GM18951 (cell line): ENCODE data around the gene CD47.

Experiments used
- POLR2A ChIP-seq: IDR thresholded peaks from 4 replicates; pipeline ENCODE4 v1.6.1; 2011; ENCODE audit warnings: mild to moderate bottlenecking; ENCODE audit not compliant: insufficient read length, insufficient read depth; ENCODE audit errors: extremely low read depth
- in situ Hi-C: fragments of 300-500 bp; cut with MboI; formaldehyde crosslinking; loops from one replicate; pipeline ENCODE4 v1.12.0; 2022; ENCODE audit warnings: low sequenced_read_pairs, mixed read lengths, inconsistent platforms; ENCODE audit not compliant: unreplicated experiment

Gene CD47

GRCh38 chr3:108090701-108091497 lies at the start of gene CD47:
CD47 (minus strand) TSS chr3:108091031; CDS start chr3:108090908, 123 bp downstream.
- in situ Hi-C loops, result no loop called here
- TF ChIP-seq POLR2A, result peak; percentile 82

- TF ChIP-seq POLR2A, result no peak
- in situ Hi-C loops, result no loop called here
These were observed 46.6 kb upstream of the CD47 start for GRCh38 chr3:108137460-108137814.

GRCh38 chr3:108136561-108137459 lies 46.0 kb upstream of the CD47 start:
- in situ Hi-C loops, result no loop called here
- no peak for TF ChIP-seq POLR2A

- no peak for TF ChIP-seq POLR2A
- in situ Hi-C loops, result no loop called here
These were observed 43.7 kb upstream of the CD47 start for GRCh38 chr3:108134555-108134880.

- no peak for TF ChIP-seq POLR2A
- in situ Hi-C loops, result no loop called here
These were observed 43.2 kb upstream of the CD47 start for GRCh38 chr3:108133858-108134554.

GRCh38 chr3:108133048-108133369 lies 42.2 kb upstream of the CD47 start:
- TF ChIP-seq POLR2A, result no peak
- in situ Hi-C loops, result no loop called here

DNA sequence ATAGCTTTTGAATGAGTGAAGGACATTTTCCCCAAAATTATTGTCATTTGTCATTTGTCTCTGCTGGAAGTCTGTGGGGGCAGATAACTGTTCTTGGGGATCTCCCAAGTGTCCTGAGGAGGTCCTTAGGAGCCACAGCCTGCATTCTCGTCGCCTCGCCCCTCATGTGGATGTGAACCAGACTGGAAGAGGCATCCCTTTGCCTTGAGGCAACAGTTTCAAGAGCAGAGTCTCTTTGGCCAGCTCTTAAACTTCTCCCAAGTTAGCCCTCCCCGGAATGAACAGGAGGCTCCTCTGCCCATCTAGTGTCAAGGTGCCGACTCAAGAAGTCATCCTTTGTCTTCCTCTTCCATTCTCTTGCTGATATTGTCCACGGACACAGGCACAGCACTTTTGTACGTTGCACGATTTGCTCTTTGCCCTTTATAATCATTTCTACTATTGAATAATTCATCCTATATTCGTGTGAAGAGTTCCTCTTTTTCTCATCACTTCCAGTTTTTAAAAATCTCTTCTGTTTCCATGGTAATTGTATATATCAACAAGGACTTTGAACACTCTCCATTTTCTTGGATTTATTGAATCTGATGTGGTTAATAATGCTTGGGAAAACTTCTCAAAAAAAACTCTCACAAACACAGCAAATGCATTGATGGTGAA lies 40.8 kb upstream of the CD47 start:
- in situ Hi-C loops, result no loop called here
- TF ChIP-seq POLR2A, result no peak

DNA sequence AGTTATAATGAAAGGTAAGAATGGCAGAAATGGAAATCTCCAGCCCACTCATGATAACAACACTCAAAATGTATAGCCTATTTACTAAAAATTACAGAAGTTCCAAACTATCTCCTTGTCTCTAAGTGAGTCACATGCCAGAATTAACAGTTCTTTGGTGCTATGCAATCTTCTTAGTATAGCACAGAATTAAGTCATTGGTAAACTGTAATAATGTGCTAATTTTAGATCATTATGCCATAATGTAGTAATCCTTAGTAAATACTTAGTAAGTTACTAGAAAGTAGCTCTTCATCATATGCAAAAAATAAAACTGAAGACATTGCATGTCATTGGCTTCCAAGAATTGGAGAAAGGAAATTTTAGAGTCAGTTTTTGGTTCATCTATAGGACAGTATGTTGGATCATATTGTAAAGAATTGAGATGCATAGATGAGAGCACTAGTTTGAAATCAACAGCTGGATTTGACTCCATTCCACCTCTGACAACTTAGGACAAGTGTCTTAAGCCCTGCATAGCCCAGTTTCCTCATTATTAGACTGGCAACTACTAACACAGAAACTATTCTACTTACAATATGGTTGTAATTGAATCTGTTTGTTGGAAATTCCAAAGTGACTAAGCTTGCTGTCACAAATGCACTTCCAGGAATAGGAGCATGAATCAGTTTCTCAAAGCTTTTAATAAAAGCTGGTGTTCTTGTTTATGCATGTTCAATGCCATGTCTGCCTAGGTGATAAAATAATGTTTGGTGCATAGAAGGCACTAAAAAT lies 40.1 kb upstream of the CD47 start:
- no peak for TF ChIP-seq POLR2A
- in situ Hi-C loops, result no loop called here

DNA sequence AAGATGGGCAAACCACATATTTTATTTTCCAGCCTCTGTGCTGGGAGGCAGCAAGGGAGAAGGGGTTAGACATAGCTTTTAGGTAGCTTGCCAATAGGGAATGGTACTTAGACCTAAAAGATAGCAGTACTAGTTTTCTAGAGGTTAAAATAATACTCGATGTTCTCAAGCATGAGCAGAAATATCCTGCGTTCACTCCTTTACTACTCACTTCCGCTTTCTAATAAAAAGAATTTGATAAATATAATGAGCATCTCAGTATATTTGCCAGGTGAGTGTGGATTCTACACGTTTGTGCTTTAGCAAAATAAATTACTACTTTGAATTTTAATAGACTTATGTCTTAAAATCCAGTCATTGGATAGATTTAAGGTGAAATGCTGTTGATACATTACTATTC lies 39.4 kb upstream of the CD47 start:
- in situ Hi-C loops, result no loop called here
- no peak for TF ChIP-seq POLR2A

DNA sequence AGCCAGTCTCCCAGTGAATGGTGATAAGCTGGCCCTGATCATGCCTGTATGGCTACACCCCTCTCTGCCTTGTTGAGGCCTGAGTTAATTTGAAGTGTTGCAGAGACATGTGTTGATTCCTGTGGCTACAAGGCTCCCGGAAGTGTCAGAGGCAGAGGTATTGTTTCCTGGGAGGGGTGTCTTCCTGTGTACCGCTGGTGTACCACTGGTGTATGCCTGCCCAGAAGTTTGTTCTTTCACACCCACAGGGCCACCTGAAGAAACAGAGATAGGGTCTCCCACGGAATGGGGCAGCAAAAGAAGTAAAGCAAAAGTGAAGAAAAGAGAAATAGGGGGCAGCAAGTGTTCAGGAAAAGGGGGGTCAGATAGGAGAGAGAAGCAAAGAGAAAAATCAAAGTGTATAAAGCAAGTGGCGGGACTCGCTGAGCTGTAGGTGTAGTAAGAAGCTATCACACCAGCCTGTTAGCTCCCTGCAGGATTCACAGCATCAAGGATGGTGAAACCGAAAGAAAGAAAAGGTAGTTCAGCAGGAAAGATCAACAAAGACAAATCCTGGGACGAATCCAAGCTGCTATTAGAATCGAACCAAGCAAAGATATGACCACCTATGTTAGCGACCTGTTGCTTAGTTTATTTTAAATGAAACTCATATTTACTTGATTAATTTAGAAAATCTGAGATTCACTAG lies 36.6 kb upstream of the CD47 start:
- in situ Hi-C loops, result no loop called here
- TF ChIP-seq POLR2A, result no peak

DNA sequence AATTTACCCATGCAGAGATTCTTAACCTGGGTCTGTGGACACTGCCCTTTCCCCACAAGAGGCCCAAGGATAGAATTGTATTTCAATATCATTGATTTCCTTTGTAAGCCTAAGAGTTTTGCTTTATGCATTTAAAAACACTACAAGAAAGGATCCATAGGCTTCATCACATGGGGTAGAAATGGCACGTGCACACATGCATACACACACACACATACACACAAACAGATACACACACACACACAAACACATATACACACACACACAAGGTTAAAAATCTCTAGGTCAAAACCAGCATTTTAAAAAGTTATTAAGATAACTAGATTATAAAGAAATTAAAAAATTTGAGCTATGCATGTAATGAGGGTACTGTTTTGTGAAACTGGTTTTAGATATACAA lies 35.5 kb upstream of the CD47 start:
- in situ Hi-C loops, result no loop called here
- no peak for TF ChIP-seq POLR2A

- peak; percentile 65 for TF ChIP-seq POLR2A
- in situ Hi-C loops, result no loop called here
These were observed 34.8 kb upstream of the CD47 start for GRCh38 chr3:108125550-108126071.

- TF ChIP-seq POLR2A, result no peak
These were observed 34.3 kb upstream of the CD47 start for GRCh38 chr3:108125153-108125543.

More at GRCh38 chr3:108125153-108125543, 34.3 kb upstream of the CD47 start:
- in situ Hi-C loops, result no loop called here
